Cardiac fibroblast (primary cell): ENCODE results near the gene MYO5C.
"Not testable (repeated sequence)": the region's sequence is repeated elsewhere in the genome, so short reads cannot be mapped to it uniquely, and the experiment has no call there.

Experiments used
- DNase-seq, 2 donors: peaks; one replicate each; pipeline versions ENCODE4 v3.0.0 to v3.0.0-alpha.2; 2010; ENCODE audit warnings: low read depth in 2 of 2
- H3K4me3 ChIP-seq, 2 donors: replicated peaks in 1 of 2; 1 replicate in 1 of 2; 2 replicates in 1 of 2; pipeline ENCODE4 v1.5.1; 2011; ENCODE audit warnings: low read depth in 2 of 2, low read length in 2 of 2, mild to moderate bottlenecking in 2 of 2, moderate library complexity in 1 of 2
- CTCF ChIP-seq: IDR thresholded peaks from one replicate; pipeline ENCODE4 v1.5.1; 2011; ENCODE audit warnings: low read depth, mild to moderate bottlenecking, low read length, inconsistent platforms

Gene MYO5C

GRCh38 chr15:52240166-52240565 lies 55.4 kb downstream of the MYO5C start:
- no peak for TF ChIP-seq CTCF
- no peak overlapping the region for H3K4me3 ChIP-seq
- DNase-seq, result no peak

- H3K4me3 ChIP-seq, DNase-seq: not testable (repeated sequence)
Measured at GRCh38 chr15:52238989-52239525, 56.5 kb downstream of the MYO5C start.

GRCh38 chr15:52238149-52238548 lies 57.5 kb downstream of the MYO5C start:
- H3K4me3 ChIP-seq, result no peak overlapping the region
- DNase-seq, result no peak
- TF ChIP-seq CTCF, result no peak

- no peak for DNase-seq
- no peak overlapping the region for H3K4me3 ChIP-seq
Measured at GRCh38 chr15:52236013-52236412, 59.6 kb downstream of the MYO5C start.

GRCh38 chr15:52234596-52235541 lies 60.7 kb downstream of the MYO5C start:
- DNase-seq, result no peak
- TF ChIP-seq CTCF, result no peak
- no peak overlapping the region for H3K4me3 ChIP-seq

More at GRCh38 chr15:52236013-52236412, 59.6 kb downstream of the MYO5C start:
- no peak for TF ChIP-seq CTCF

GRCh38 chr15:52233405-52233804 lies 62.2 kb downstream of the MYO5C start:
- no peak for TF ChIP-seq CTCF
- H3K4me3 ChIP-seq, result no peak overlapping the region
- DNase-seq, result peak in 1 of 2 donors; percentile 8

- H3K4me3 ChIP-seq, result no peak overlapping the region
- DNase-seq, result no peak
- no peak for TF ChIP-seq CTCF
Measured at GRCh38 chr15:52232327-52232726, 63.3 kb downstream of the MYO5C start.
